Activated B cell treated with CpG ODN at 0.5 μM for 24 hours (primary cell): ENCODE results near the gene ANXA7. TPM values are rescaled to one million over a fixed set of nuclear protein-coding genes. Genes with fewer than 3 reads are reported as not detected.

Experiments used
- ATAC-seq: fragments of 200-7000 bp; cut with Tn5 transposase; one replicate; pipeline ENCODE4 v1.10.0; 2021; ENCODE audit warnings: low read depth, mild to moderate bottlenecking, moderate library complexity
- CTCF ChIA-PET: fragments of 350-600 bp; sonication (Branson Sonifier 250); formaldehyde crosslinking; loops from one replicate; lab custom pipeline; 2021; ENCODE audit warnings: antibody characterized with exemption; lab: Charles Lee
- POLR2A ChIA-PET: fragments of 350-600 bp; sonication (Branson Sonifier 250); formaldehyde crosslinking; loops from one replicate; lab custom pipeline; 2021; ENCODE audit warnings: antibody characterized with exemption; lab: Charles Lee
- DNase-seq: peaks from one replicate; pipeline ENCODE4 v3.0.0; 2022
- H3K27ac Mint-ChIP-seq: one replicate; pipeline ENCODE4 v1.8.0; 2020; ENCODE audit warnings: mixed read lengths
- H3K27me3 Mint-ChIP-seq: one replicate; pipeline ENCODE4 v1.8.0; 2021; ENCODE audit warnings: mixed read lengths
- H3K36me3 Mint-ChIP-seq: one replicate; pipeline ENCODE4 v1.8.0; 2021; ENCODE audit warnings: low read depth, mixed read lengths
- H3K4me1 Mint-ChIP-seq: one replicate; pipeline ENCODE4 v1.8.0; 2021; ENCODE audit warnings: mixed read lengths
- H3K4me3 Mint-ChIP-seq: one replicate; pipeline ENCODE4 v1.8.0; 2020; ENCODE audit warnings: mild to moderate bottlenecking, mixed read lengths
- H3K9me3 Mint-ChIP-seq: one replicate; pipeline ENCODE4 v1.8.0; 2020; ENCODE audit warnings: mixed read lengths
- CTCF ChIP-seq: fragments of 200-600 bp; IDR thresholded peaks from one replicate; pipeline ENCODE4 v1.8.0; 2022; ENCODE audit warnings: antibody characterized with exemption, mild to moderate bottlenecking
- intact Hi-C: fragments of 100-400 bp; cut with micrococcal nuclease; formaldehyde crosslinking; loops from one replicate; pipeline ENCODE4 v1.15.1; 2024
- total RNA-seq: library from RNA; stranded (reverse); gene quantifications from 2 replicates; pipeline ENCODE4 v1.2.3, GENCODE V29; 2022

The ANXA7 gene
- total RNA-seq, 1 donor from 2014 or later, result 150 TPM

DNA sequence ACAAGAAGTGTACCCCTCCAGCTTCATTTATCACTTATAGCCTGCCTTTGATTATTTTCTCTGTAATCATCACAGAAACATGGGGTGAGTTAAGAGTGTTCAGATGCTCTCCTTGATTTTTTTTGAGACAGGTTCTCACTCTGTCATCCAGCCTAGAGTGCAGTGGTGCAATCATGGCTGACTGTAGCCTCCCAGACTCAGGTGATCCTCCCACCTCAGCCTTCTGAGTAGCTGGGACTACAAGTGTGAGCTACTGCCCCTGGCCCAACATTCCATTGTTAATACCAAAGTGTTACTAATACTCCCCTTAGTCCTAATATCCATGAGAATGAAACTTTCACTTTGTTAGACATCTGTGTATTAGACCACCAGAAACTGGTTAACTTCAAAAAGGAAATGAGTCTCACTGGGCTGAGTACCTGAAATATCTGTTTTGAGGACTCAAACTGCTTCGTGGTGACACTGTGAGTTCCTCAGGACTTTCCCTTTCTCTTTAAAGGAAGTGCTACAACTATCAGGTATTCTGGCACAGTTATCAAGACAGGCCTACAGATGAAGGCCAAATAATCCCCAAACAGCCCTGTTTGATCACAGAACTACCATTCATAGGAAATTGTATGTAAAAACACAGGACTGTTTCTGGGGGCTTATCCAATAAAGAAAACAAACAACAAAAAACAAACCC lies 34.7 kb downstream of the ANXA7 start:
- DNase-seq (no peak), ATAC-seq (no peak)
- Mint-ChIP-seq H3K36me3 (peaks cover 85% of the 10 kb centered on the region), H3K9me3 (no peaks in the 10 kb centered on the region), H3K4me3 (no peak overlapping the region), H3K27ac (peak overlapping the region; percentile 53), H3K4me1 (peaks cover 11% of the 10 kb centered on the region), H3K27me3 (no peaks in the 10 kb centered on the region)
- ChIA-PET CTCF (no interaction called here), POLR2A (no interaction called here)
- no peak for TF ChIP-seq CTCF
- intact Hi-C loops, result no loop called here

DNA sequence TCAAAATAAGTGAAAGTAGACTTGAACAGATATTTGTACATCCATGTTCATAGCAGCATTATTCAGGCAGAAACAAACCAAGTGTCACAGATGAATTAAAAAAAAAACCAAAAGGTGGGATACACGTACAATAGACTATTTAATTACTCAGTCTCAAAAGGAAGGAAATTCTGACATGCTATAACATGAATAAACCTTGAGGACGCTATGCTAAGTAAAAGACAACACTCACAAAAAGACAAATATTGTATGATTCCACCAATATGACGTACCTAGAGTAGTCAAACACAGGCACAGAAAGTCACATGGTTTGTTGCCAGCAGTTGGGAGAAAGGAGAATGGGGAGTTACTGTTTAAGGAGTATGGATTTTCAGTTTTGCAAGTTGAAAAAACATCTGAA lies 37.2 kb downstream of the ANXA7 start:
- H3K9me3 Mint-ChIP-seq, result no peaks in the 10 kb centered on the region
- ATAC-seq, result no peak
- intact Hi-C loops, result no loop called here
- no peak for DNase-seq
- H3K4me1 Mint-ChIP-seq, result peaks cover 11% of the 10 kb centered on the region
- no peak overlapping the region for H3K27ac Mint-ChIP-seq
- ChIA-PET CTCF (no interaction called here), POLR2A (no interaction called here)
- H3K4me3 Mint-ChIP-seq, result no peak overlapping the region
- H3K27me3 Mint-ChIP-seq, result no peaks in the 10 kb centered on the region
- H3K36me3 Mint-ChIP-seq, result peaks cover 76% of the 10 kb centered on the region
- no peak for TF ChIP-seq CTCF

- TF ChIP-seq CTCF, result no peak
- H3K36me3 Mint-ChIP-seq, result peaks cover 57% of the 10 kb centered on the region
- intact Hi-C loops, result no loop called here
- H3K27ac Mint-ChIP-seq, result no peak overlapping the region
- H3K27me3 Mint-ChIP-seq, result no peaks in the 10 kb centered on the region
- DNase-seq (no peak), ATAC-seq (no peak)
- H3K4me3 Mint-ChIP-seq, result no peak overlapping the region
- peaks cover 2% of the 10 kb centered on the region for H3K9me3 Mint-ChIP-seq
- POLR2A ChIA-PET, result no interaction called here
- peaks cover 12% of the 10 kb centered on the region for H3K4me1 Mint-ChIP-seq
- CTCF ChIA-PET, result no interaction called here
Observed at GRCh38 chr10:73368238-73368637, 45.6 kb downstream of the ANXA7 start.

DNA sequence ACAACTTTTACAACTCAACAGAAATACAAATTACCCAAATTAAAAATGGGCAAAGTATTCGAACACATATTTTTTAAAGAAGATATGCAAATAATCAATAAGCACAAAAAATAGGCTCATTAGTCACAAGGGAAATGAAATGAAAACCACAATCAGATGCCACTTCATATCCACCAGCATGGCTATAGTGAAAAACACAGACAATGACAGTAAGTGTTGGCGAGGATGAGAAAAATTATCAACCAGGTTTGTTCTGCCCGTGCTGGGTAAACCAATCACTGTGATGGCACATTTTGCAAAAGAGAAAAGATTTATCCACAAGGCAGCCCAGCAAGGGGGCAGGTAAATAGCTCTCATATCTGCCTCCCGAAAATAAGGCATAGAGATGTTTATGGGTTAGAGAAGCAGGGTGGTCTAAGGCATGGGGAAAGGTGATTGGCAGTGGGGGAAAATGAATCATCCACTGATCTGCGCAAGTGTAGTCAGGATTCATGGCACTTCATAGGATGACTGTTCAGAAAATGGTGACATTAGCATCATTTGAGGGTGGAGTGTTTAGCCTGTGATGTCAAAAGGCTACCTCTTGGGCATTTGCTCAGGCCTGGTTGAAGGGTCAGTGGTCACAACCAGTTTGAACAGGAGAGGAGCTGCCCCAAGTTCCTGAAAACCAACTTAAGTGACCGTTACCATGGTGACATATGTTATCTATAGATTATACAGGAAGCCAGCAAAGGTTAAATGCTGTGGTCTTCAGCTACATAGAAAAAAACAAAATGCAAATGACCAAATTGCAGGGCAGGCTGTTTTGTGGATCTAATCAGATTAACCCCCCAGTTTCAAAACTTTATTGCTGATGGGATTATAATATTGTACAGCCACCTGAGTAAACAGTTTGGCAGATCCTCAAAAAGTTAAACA lies 47.2 kb downstream of the ANXA7 start:
- DNase-seq (no peak), ATAC-seq (peak; percentile 14)
- peaks cover 12% of the 10 kb centered on the region for H3K4me1 Mint-ChIP-seq
- H3K4me3 Mint-ChIP-seq, result no peak overlapping the region
- no peak for TF ChIP-seq CTCF
- peaks cover 2% of the 10 kb centered on the region for H3K9me3 Mint-ChIP-seq
- H3K27ac Mint-ChIP-seq, result peak overlapping the region; percentile 64
- intact Hi-C loops, result no loop called here
- CTCF ChIA-PET, result no interaction called here
- no peaks in the 10 kb centered on the region for H3K27me3 Mint-ChIP-seq
- peaks cover 53% of the 10 kb centered on the region for H3K36me3 Mint-ChIP-seq
- POLR2A ChIA-PET, result interaction anchor here (0.6 to 0.7 kb wide), 3 partner anchors 31 to 573 kb away, joined by 3 to 7 read pairs (median 5); no protein-coding TSS in a partner anchor

GRCh38 chr10:73364964-73365363 lies 48.9 kb downstream of the ANXA7 start:
- TF ChIP-seq CTCF, result no peak
- peaks cover 2% of the 10 kb centered on the region for H3K9me3 Mint-ChIP-seq
- DNase-seq (no peak), ATAC-seq (no peak)
- H3K27ac Mint-ChIP-seq, result no peak overlapping the region
- peaks cover 12% of the 10 kb centered on the region for H3K4me1 Mint-ChIP-seq
- H3K27me3 Mint-ChIP-seq, result no peaks in the 10 kb centered on the region
- CTCF ChIA-PET, result no interaction called here
- POLR2A ChIA-PET, result no interaction called here
- intact Hi-C loops, result no loop called here
- H3K36me3 Mint-ChIP-seq, result peaks cover 42% of the 10 kb centered on the region
- no peak overlapping the region for H3K4me3 Mint-ChIP-seq
